Esophagus squamous epithelium (tissue), 4 donors: ENCODE results near the gene AGBL1.

ENCODE experiments used
- POLR2A ChIP-seq, 4 donors: fragments of 450-650 bp; IDR thresholded peaks; one replicate each; pipeline ENCODE4 v1.6.1; 2017; ENCODE audit warnings: antibody characterized with exemption in 4 of 4, mild to moderate bottlenecking in 4 of 4, moderate library complexity in 3 of 4
- TF ChIP-seq, protein P1 (sequence below), 6 experiments: fragments of 450-650 bp in 4 of 6; fragments of 200-600 bp in 2 of 6; sonication (generic) in 2 of 6; IDR thresholded peaks; one replicate each; pipeline ENCODE4 v1.5.1; 2016 to 2019; ENCODE audit warnings: antibody characterized with exemption in 6 of 6, mild to moderate bottlenecking in 4 of 6, moderate library complexity in 4 of 6

GRCh38 chr15:86877171-86877631 is 797.5 kb downstream of the AGBL1 start:
- TF ChIP-seq, protein P1, sequence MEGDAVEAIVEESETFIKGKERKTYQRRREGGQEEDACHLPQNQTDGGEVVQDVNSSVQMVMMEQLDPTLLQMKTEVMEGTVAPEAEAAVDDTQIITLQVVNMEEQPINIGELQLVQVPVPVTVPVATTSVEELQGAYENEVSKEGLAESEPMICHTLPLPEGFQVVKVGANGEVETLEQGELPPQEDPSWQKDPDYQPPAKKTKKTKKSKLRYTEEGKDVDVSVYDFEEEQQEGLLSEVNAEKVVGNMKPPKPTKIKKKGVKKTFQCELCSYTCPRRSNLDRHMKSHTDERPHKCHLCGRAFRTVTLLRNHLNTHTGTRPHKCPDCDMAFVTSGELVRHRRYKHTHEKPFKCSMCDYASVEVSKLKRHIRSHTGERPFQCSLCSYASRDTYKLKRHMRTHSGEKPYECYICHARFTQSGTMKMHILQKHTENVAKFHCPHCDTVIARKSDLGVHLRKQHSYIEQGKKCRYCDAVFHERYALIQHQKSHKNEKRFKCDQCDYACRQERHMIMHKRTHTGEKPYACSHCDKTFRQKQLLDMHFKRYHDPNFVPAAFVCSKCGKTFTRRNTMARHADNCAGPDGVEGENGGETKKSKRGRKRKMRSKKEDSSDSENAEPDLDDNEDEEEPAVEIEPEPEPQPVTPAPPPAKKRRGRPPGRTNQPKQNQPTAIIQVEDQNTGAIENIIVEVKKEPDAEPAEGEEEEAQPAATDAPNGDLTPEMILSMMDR (IDR thresholded peaks at IDR 0.05), result no peak
- TF ChIP-seq POLR2A (IDR thresholded peaks at IDR 0.05), result no peak
